ENCODE measurements around the gene COMMD8. TPM values are rescaled to one million over a fixed set of nuclear protein-coding genes. Genes with fewer than 3 reads are reported as not detected.

The COMMD8 gene
- total and polyA plus RNA-seq, 4 donors: 3.6 to 17.5 (median 9.0) TPM

GRCh38 chr4:47413521-47413920 is 50.0 kb downstream of the COMMD8 start:
- DNase-seq (ENCODE audit: low spot score): no peak
- H3K27me3 ChIP-seq (ENCODE audit: control insufficient read depth in 4 of 4, insufficient read depth in 4 of 4, low read length in 3 of 4): no peaks in the 10 kb centered on the region
- H3K9ac ChIP-seq (ENCODE audit: low read depth in 1 of 2, low read length in 2 of 2): no peak overlapping the region
- H3K4me3 ChIP-seq (ENCODE audit: low read depth in 1 of 3, low read length in 3 of 3): no peak overlapping the region
- no peak overlapping the region for H3K27ac ChIP-seq (ENCODE audit: low read depth in 1 of 2, low read length in 2 of 2)
- no peaks in the 10 kb centered on the region for H3K9me3 ChIP-seq (ENCODE audit: control insufficient read depth in 4 of 4, low read length in 3 of 4)
- no peaks in the 10 kb centered on the region for H3K36me3 ChIP-seq (ENCODE audit: control insufficient read depth in 4 of 4, insufficient read depth in 3 of 4, low read depth in 1 of 4, low read length in 3 of 4)
- no peak for TF ChIP-seq ATF3 (IDR thresholded peaks at IDR 0.05)
- TF ChIP-seq YY1 (IDR thresholded peaks at IDR 0.05): no peak
- TF ChIP-seq, protein P1, sequence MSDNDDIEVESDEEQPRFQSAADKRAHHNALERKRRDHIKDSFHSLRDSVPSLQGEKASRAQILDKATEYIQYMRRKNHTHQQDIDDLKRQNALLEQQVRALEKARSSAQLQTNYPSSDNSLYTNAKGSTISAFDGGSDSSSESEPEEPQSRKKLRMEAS (IDR thresholded peaks at IDR 0.05): no peak
- TF ChIP-seq HNF4G (IDR thresholded peaks at IDR 0.05): no peak
- TF ChIP-seq ZBTB33 (IDR thresholded peaks at IDR 0.05): no peak
- TF ChIP-seq HNF4A (conservative IDR thresholded peaks at IDR 0.05): no peak
- no peak for TF ChIP-seq JUND (IDR thresholded peaks at IDR 0.05)
- no peak for TF ChIP-seq RAD21 (IDR thresholded peaks at IDR 0.05)
- 44% methylated on average over 2 of the region's 2 CpGs for WGBS
- H3K4me1 ChIP-seq (ENCODE audit: control insufficient read depth in 4 of 4, insufficient read depth in 4 of 4, low read length in 3 of 4): no peaks in the 10 kb centered on the region

- no peak overlapping the region for H3K9ac ChIP-seq (ENCODE audit: low read depth in 1 of 2, low read length in 2 of 2)
- 47% methylated on average over 1 of the region's 1 CpG for WGBS
- H3K4me1 ChIP-seq (ENCODE audit: control insufficient read depth in 4 of 4, insufficient read depth in 4 of 4, low read length in 3 of 4): no peaks in the 10 kb centered on the region
- H3K4me3 ChIP-seq (ENCODE audit: low read depth in 1 of 3, low read length in 3 of 3): no peak overlapping the region
- H3K27me3 ChIP-seq (ENCODE audit: control insufficient read depth in 4 of 4, insufficient read depth in 4 of 4, low read length in 3 of 4): no peaks in the 10 kb centered on the region
- H3K9me3 ChIP-seq (ENCODE audit: control insufficient read depth in 4 of 4, low read length in 3 of 4): no peaks in the 10 kb centered on the region
- H3K36me3 ChIP-seq (ENCODE audit: control insufficient read depth in 4 of 4, insufficient read depth in 3 of 4, low read depth in 1 of 4, low read length in 3 of 4): no peaks in the 10 kb centered on the region
- no peak for TF ChIP-seq FOXA2 (IDR thresholded peaks at IDR 0.05)
- no peak for TF ChIP-seq ZBTB33 (IDR thresholded peaks at IDR 0.05)
- DNase-seq (ENCODE audit: low spot score): no peak
- no peak overlapping the region for H3K27ac ChIP-seq (ENCODE audit: low read depth in 1 of 2, low read length in 2 of 2)
Observed at GRCh38 chr4:47410271-47410670, 53.2 kb downstream of the COMMD8 start.

DNA sequence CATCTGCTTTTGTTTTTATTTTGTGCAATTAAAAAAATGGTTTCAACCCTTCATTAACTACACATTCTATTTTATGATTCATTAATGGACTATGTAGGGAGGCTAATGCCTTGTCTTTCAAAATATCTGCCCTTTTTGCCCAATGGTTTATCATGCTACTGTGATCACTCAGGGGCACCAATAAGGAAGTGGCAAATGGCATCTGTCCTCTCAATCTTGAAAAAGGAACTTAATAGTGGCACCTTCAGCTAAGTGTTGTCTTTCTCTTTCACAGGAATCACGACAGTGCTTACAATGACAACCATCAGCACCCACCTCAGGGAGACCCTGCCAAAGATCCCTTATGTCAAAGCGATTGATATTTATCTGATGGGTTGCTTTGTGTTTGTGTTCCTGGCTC is 57.1 kb downstream of the COMMD8 start:
- Histone ChIP-seq H3K4me3 (ENCODE audit: low read depth in 1 of 3, low read length in 3 of 3) (no peak overlapping the region), H3K36me3 (ENCODE audit: control insufficient read depth in 4 of 4, insufficient read depth in 3 of 4, low read depth in 1 of 4, low read length in 3 of 4) (no peaks in the 10 kb centered on the region), H3K9ac (ENCODE audit: low read depth in 1 of 2, low read length in 2 of 2) (no peak overlapping the region), H3K9me3 (ENCODE audit: control insufficient read depth in 4 of 4, low read length in 3 of 4) (no peaks in the 10 kb centered on the region), H3K4me1 (ENCODE audit: control insufficient read depth in 4 of 4, insufficient read depth in 4 of 4, low read length in 3 of 4) (no peaks in the 10 kb centered on the region), H3K27me3 (ENCODE audit: control insufficient read depth in 4 of 4, insufficient read depth in 4 of 4, low read length in 3 of 4) (peaks cover 0 to 1% (median 0%) of the 10 kb centered on the region in 4 donors), H3K27ac (ENCODE audit: low read depth in 1 of 2, low read length in 2 of 2) (no peak overlapping the region)
- 69% methylated on average over 2 of the region's 2 CpGs for WGBS
- no peak for DNase-seq (ENCODE audit: low spot score)
- TF ChIP-seq FOXA1 (IDR thresholded peaks at IDR 0.05): no peak
- TF ChIP-seq, protein P2, sequence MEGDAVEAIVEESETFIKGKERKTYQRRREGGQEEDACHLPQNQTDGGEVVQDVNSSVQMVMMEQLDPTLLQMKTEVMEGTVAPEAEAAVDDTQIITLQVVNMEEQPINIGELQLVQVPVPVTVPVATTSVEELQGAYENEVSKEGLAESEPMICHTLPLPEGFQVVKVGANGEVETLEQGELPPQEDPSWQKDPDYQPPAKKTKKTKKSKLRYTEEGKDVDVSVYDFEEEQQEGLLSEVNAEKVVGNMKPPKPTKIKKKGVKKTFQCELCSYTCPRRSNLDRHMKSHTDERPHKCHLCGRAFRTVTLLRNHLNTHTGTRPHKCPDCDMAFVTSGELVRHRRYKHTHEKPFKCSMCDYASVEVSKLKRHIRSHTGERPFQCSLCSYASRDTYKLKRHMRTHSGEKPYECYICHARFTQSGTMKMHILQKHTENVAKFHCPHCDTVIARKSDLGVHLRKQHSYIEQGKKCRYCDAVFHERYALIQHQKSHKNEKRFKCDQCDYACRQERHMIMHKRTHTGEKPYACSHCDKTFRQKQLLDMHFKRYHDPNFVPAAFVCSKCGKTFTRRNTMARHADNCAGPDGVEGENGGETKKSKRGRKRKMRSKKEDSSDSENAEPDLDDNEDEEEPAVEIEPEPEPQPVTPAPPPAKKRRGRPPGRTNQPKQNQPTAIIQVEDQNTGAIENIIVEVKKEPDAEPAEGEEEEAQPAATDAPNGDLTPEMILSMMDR (IDR thresholded peaks at IDR 0.05; ENCODE audit: low read depth, low read length, missing input control): no peak
- no peak for TF ChIP-seq RXRA (IDR thresholded peaks at IDR 0.05)
- TF ChIP-seq JUND (IDR thresholded peaks at IDR 0.05): no peak
- TF ChIP-seq HNF4G (IDR thresholded peaks at IDR 0.05): no peak
- no peak for TF ChIP-seq HNF4A (conservative IDR thresholded peaks at IDR 0.05)
- no peak for TF ChIP-seq RAD21 (IDR thresholded peaks at IDR 0.05)
- no peak for TF ChIP-seq ATF3 (IDR thresholded peaks at IDR 0.05)
- TF ChIP-seq, protein P1 (IDR thresholded peaks at IDR 0.05): no peak
- TF ChIP-seq YY1 (IDR thresholded peaks at IDR 0.05): no peak
- TF ChIP-seq EGR1 (IDR thresholded peaks at IDR 0.05; ENCODE audit: low read depth in 2 of 2): no peak
- no peak for TF ChIP-seq SP1 (IDR thresholded peaks at IDR 0.05)
- TF ChIP-seq ZBTB33 (IDR thresholded peaks at IDR 0.05): no peak
- TF ChIP-seq TAF1 (conservative IDR thresholded peaks at IDR 0.05): no peak

All from liver (tissue), 9 donors.